ENCODE results near the gene P2RX2.
"Not testable (repeated sequence)": the region's sequence is repeated elsewhere in the genome, so short reads cannot be mapped to it uniquely, and the experiment has no call there.

The P2RX2 gene

GRCh38 chr12:132584429-132584828, 34.1 kb upstream of the P2RX2 start:
- no peak for DNase-seq

DNA sequence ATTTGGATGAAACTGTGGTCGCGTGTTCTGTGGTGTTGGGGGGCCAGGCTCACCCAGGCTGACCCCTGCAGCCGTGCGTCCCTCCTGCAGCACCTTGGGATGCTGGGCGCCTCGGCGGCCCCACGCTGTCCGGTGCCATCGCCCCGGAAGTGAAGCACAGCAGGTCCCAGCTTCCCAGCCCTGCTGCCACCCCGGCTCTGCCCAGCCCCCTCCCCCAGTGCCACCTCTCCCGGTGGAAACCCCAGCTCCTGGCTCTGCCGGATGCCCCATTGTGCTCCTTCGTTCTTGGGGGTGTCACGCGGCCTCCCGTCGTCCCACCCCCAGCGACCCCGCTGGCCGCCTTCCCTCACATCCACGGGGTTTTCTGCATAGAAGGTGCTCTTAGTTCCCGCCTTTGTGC, 33.4 kb upstream of the P2RX2 start:
- no peak for DNase-seq

DNA sequence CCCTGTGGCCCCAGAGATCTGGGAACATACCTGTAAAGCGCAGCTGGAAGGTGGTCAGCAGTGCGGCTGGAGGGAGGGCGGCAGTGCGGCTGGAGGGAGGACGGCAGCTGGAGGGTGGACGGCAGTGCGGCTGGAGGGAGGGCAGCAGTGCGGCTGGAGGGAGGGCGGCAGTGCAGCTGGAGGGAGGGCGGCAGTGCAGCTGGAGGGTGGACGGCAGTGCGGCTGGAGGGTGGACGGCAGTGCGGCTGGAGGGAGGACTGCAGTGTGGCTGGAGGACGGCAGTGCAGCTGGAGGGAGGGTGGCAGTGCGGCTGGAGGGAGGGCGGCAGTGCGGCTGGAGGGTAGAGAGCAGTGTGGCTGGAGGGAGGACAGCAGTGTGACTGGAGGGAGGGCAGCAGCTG, 31.6 kb upstream of the P2RX2 start:
- no peak for DNase-seq

DNA sequence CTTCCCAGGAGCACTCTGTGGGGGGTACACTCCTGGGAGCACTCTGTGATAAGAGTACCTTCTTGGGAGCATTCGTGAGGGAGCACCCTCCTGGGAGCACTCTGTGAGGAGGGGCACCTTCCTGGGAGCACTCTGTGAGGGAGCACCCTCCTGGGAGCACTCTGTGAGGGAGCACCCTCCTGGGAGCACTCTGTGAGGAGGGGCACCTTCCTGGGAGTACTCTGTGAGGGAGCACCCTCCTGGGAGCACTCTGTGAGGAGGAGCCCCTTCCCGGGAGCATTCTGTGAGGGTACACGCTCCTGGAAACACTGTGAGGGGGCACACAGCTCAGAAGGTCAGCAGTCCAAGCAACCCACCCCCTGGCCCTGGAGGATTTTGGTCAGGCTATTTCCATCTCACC, 30.8 kb upstream of the P2RX2 start:
- no peak for DNase-seq

DNA sequence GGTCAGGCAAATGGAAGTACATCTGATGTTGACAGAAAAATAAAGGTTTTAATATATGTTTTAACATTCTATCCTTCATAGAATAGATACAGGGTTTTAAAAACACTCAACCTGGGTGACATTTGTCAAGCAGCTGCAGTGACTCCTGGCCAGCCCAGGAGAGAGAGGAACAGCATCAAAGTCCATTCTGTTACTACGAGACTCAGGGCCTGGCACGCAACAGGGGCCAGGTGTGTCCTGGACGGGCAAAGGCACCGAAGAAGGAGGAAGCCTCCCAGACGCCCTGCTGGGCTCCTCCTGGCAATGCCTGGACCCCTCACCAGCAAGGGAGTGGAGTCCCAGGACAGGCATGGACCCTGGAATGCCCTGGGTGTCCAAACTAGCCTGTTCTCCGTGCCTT, 30.3 kb upstream of the P2RX2 start:
- DNase-seq = no peak

GRCh38 chr12:132588821-132589669, 29.5 kb upstream of the P2RX2 start:
- no peak for DNase-seq

DNA sequence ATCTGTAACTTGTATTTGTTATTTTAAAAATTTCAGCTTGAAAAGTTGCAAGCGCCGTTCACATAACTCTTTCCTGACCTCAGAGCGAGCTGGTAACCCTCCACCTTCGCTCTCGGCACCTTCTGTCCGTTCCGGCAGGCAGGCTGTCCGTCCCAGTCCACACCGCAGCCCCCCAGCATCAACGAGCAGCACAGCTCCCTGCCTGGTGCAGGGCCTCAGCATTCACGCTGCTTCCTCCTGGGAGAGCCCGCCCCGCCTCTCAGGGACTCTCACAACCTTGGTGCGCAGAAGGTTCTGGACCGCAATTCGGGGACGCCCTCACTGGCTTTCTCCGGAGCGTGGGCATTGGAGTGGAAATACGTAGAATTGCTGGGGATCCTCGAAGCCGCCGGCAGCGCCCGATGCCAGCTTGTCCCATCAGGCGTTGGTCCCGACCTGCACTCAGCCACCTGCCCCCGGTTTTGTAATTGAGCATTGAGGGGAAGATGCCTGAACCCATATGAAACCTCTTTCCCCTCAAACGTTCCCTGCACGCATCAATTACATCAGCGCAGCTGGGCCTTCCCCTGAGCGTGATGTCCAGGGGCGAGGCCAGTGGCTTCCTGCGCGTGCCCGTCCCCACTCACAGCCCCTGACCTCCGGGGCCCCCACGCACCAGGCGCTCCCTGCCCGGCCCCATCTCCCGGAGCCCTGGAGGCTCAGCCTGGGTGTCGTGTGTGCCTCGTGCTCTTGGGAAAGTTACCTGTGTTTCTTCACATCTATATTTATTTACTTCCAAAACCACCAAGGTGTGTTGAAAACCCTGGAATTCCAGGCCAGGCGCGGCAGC, 27.3 kb upstream of the P2RX2 start:
- no peak for DNase-seq

GRCh38 chr12:132592282-132592970, 26.1 kb upstream of the P2RX2 start:
- DNase-seq = no peak

- DNase-seq = no peak
Observed at GRCh38 chr12:132593071-132593470, 25.5 kb upstream of the P2RX2 start.

DNA sequence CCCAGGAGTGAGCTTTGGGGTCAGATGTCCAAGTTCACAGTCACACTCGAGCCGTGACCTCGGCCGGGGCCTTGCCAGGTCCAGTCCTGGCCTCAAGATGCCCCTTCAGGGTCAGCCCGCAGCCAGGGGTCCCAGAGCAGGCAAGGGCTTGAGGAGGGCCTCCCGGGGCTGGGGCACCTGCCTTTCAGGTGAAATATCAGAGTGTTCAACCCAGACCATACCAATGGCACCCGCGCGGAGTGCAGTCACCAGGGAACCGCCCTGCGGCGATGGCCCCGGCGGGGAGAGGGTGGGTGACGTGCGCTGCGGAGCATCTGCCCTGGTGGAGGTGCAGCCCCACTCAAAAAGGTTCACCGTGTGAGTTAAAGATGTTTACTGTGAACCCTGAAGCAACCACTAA, 25.1 kb upstream of the P2RX2 start:
- DNase-seq = no peak

DNA sequence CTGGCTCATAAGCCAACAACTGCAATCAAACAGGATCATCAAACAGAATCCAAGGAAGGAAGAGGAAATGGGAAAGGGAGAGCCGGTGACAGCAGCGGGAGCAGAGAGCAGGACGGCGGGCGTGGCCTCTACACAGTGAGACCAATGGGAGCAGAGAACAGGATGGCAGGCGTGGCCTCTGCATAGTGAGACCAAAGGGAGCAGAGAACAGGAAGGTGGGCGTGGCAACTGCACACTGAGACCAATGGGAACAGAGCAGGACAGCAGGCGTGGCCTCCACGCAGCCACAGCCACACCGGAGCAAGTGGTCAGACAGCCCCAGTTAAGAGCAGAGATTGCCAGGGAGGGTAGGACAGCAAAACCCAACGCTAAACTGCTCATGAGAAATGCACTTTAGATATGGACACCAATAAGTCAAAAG, 24.6 kb upstream of the P2RX2 start:
- no peak for DNase-seq

GRCh38 chr12:132595183-132595582, 23.4 kb upstream of the P2RX2 start:
- DNase-seq = no peak

- no peak for DNase-seq
Observed at GRCh38 chr12:132596016-132596415, 22.6 kb upstream of the P2RX2 start.

DNA sequence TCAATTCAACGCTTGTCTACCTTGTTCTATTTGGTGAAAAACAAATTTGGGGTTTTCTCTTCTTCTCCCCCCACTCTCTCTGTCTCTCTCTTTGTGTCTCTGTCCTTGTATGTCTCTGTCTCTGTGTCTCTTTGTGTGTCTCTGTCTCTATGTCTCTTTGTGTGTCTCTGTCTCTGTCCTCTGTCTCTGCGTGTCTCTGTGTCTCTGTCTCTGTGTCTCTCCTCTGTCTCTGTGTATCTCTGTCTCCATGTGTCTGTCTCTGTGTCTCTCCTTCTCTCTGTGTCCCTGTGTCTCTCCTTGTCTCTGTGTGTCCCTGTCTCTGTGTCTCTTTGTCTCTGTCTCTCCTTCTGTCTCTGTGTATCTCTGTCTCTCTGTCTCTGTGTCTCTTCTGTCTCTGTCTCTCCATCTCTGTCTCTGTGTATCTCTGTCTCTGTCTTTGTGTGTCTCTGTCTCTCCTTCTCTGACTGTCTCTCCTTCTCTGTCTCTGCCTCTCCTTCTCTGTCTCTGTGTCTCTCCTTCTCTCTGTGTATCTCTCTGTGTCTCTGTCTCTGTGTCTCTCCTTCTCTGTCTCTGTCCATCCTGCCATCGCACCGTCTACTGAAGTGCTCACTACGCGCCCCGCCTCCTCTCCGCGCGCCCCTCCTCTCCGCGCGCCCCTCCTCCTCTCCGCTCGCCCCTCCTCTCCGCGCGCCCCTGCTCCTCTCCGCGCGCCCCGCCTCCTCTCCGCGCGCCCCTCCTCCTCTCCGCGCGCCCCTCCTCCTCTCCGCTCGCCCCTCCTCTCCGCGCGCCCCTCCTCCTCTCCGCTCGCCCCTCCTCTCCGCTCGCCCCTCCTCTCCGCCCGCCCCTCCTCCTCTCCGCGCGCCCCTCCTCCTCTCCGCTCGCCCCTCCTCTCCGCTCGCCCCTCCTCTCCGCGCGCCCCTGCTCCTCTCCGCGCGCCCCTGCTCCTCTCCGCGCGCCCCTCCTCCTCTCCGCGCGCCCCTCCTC, 21.0 kb upstream of the P2RX2 start:
- peak in 2 of 4 experiments; percentile 26 to 30 for DNase-seq

GRCh38 chr12:132599502-132599901, 19.1 kb upstream of the P2RX2 start:
- not testable (repeated sequence) for DNase-seq

DNA sequence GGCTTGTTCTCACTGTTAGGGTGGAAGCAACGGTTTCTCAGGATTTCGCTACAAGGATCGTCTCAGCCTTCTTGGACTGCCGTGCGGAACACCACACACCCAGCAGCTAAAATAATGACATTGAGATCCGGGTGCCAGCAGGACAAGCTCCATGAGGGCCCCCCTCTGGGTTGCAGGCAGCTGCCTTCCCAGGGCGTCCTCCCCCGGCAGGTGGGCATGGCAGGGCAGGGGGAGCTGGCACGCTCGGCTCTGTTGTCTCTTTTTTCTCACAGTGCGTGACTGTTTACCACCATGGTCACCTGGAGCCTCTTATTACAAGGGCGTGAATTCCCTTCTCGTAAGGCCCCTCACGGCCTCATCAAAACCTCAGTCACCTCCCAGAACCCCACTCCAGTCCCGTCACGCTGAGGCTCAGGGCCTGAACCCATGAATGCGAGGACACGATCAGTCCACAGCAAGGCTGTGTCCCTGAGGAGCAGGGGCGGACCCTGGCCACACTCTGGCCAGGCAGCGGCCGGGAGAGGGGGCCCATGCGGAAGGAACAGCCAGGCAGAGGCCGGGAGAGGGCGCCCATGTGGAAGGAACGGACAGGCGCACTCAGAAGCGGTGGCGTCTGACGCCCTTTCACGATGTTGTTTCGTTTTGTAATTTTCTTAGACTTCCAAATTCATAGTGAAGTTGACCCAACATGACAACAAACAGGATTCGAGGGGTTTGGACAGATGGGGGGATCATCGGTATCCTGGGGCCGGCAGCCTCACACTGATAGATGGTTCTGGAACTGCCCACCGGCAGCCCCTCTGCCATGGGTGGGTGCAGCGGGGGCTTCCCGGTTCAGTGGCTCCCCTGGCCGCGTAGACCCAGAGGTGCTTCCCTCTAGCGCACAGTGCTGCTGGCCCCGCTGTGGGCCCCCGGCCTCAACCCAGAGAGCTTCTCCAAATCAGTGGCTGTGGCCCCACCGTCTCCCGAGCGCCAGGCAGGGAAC, 18.2 kb upstream of the P2RX2 start:
- DNase-seq = peak in 1 of 4 experiments; percentile 29

GRCh38 chr12:132601171-132601883, 17.2 kb upstream of the P2RX2 start:
- no peak for DNase-seq

- DNase-seq = no peak
Observed at GRCh38 chr12:132602572-132603239, 15.9 kb upstream of the P2RX2 start.

Data from activated naive CD4-positive, alpha-beta T cell (primary cell).